Caco-2 (cell line): ENCODE results near the gene SFRP5. TPM values are rescaled to one million over a fixed set of nuclear protein-coding genes. Genes with fewer than 3 reads are reported as not detected.

Experiments used
- BruUV-seq: library from RNA; stranded (reverse); fragments of 400-500 nt; replicated peaks from 2 replicates; lab custom pipeline; 2021; lab: Mats Ljungman, UMichigan
- CTCF ChIA-PET: fragments of 300-600 bp; sonication (Branson Sonifier 250); formaldehyde crosslinking; loops from one replicate; lab custom pipeline; 2022; ENCODE audit warnings: antibody characterized with exemption; lab: Charles Lee
- POLR2A ChIA-PET: fragments of 300-600 bp; sonication (Branson Sonifier 250); formaldehyde crosslinking; loops from one replicate; lab custom pipeline; 2022; ENCODE audit warnings: antibody characterized with exemption; lab: Charles Lee
- DNase-seq, 2 experiments: peaks; one replicate each; pipeline versions ENCODE4 v3.0.0 to v3.0.0-alpha.2; 2020 to 2022
- H3K27me3 ChIP-seq: replicated peaks from 2 replicates; pipeline ENCODE4 v1.6.0; 2011; ENCODE audit warnings: low read length; ENCODE audit not compliant: control insufficient read depth, insufficient read depth
- H3K36me3 ChIP-seq: 2 replicates; pipeline ENCODE4 v1.5.1; 2011; ENCODE audit warnings: low read length; ENCODE audit not compliant: control insufficient read depth, insufficient read depth
- H3K4me1 ChIP-seq: fragments of 250-450 bp; sonication (Bioruptor Pico); 2 replicates; pipeline ENCODE4 v1.5.1; 2020; ENCODE audit warnings: mild to moderate bottlenecking
- H3K4me3 ChIP-seq: 2 replicates; pipeline ENCODE4 v1.5.1; 2011; ENCODE audit warnings: low read depth, mild to moderate bottlenecking, control low read depth, low read length
- H3K9me3 ChIP-seq: fragments of 250-450 bp; sonication (Bioruptor Pico); 2 replicates; pipeline ENCODE4 v1.5.1; 2020; ENCODE audit warnings: mild to moderate bottlenecking, moderate library complexity
- H3K27ac Mint-ChIP-seq: one replicate; pipeline ENCODE4 v1.8.0; 2022; ENCODE audit warnings: mixed read lengths; ENCODE audit not compliant: unreplicated experiment
- H3K27me3 Mint-ChIP-seq: one replicate; pipeline ENCODE4 v1.8.0; 2022; ENCODE audit warnings: mixed read lengths; ENCODE audit not compliant: insufficient read depth, unreplicated experiment
- H3K36me3 Mint-ChIP-seq: one replicate; pipeline ENCODE4 v1.8.0; 2022; ENCODE audit warnings: mild to moderate bottlenecking, mixed read lengths; ENCODE audit not compliant: insufficient read depth, unreplicated experiment
- H3K4me1 Mint-ChIP-seq: one replicate; pipeline ENCODE4 v1.8.0; 2022; ENCODE audit warnings: low read depth, mixed read lengths; ENCODE audit not compliant: unreplicated experiment
- H3K4me3 Mint-ChIP-seq: one replicate; pipeline ENCODE4 v1.8.0; 2022; ENCODE audit warnings: mild to moderate bottlenecking, moderate library complexity, mixed read lengths; ENCODE audit not compliant: unreplicated experiment
- H3K9me3 Mint-ChIP-seq: one replicate; pipeline ENCODE4 v1.8.0; 2022; ENCODE audit warnings: mixed read lengths; ENCODE audit not compliant: unreplicated experiment
- intact Hi-C: fragments of 100-400 bp; cut with micrococcal nuclease; formaldehyde crosslinking; loops from one replicate; pipeline ENCODE4 v1.10.0; 2022; ENCODE audit not compliant: unreplicated experiment
- total RNA-seq: library from RNA; stranded (reverse); gene quantifications from 2 replicates; pipeline ENCODE4 v1.2.3, GENCODE V29; 2022
- TF ChIP-seq, protein P1 (sequence below), 2 experiments: fragments of 200-600 bp in 1 of 2; IDR thresholded peaks; 1 replicate in 1 of 2; 2 replicates in 1 of 2; pipeline versions ENCODE4 v1.5.1 to v1.8.0; 2011 to 2022; ENCODE audit warnings: antibody characterized with exemption in 1 of 2, control low read depth in 1 of 2, inconsistent platforms in 1 of 2, low read depth in 1 of 2, low read length in 1 of 2, mild to moderate bottlenecking in 1 of 2, moderate library complexity in 1 of 2; ENCODE audit not compliant: insufficient read depth in 1 of 2, severe bottlenecking in 1 of 2, unreplicated experiment in 1 of 2

SFRP5 gene
- total RNA-seq, 1 experiment from 2014 or later: 1.1 TPM

DNA sequence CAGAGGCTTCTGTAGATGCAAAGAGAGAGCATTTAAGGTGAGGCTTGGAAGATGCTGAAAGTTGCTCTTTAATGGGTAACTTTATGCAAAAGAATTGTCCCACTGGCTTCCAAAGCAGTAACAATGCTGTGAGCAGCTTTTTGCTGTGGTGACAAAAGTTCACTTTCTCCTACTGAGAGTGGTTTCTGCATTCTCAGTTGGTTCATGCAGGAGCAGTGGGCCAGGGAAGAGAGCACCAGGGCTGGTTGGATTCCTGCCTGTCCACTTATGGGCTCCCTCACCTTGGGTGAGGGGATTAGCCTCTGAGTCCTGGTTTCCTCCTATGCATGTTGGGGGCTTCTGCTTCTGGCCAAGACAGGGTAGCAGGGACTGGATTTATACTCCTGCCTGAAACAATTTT, 46.8 kb upstream of the SFRP5 start:
- no peak overlapping the region for H3K27ac Mint-ChIP-seq
- BruUV-seq: no TSS peak
- TF ChIP-seq, protein P1, sequence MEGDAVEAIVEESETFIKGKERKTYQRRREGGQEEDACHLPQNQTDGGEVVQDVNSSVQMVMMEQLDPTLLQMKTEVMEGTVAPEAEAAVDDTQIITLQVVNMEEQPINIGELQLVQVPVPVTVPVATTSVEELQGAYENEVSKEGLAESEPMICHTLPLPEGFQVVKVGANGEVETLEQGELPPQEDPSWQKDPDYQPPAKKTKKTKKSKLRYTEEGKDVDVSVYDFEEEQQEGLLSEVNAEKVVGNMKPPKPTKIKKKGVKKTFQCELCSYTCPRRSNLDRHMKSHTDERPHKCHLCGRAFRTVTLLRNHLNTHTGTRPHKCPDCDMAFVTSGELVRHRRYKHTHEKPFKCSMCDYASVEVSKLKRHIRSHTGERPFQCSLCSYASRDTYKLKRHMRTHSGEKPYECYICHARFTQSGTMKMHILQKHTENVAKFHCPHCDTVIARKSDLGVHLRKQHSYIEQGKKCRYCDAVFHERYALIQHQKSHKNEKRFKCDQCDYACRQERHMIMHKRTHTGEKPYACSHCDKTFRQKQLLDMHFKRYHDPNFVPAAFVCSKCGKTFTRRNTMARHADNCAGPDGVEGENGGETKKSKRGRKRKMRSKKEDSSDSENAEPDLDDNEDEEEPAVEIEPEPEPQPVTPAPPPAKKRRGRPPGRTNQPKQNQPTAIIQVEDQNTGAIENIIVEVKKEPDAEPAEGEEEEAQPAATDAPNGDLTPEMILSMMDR (IDR thresholded peaks at IDR 0.05; ENCODE audit: insufficient read depth in 1 of 2, low read depth in 1 of 2, low read length in 1 of 2, severe bottlenecking in 1 of 2, unreplicated experiment in 1 of 2): no peak
- no peak overlapping the region for H3K4me3 Mint-ChIP-seq
- ChIA-PET POLR2A (no interaction called here), CTCF (no interaction called here)
- H3K9me3 Mint-ChIP-seq: no peaks in the 10 kb centered on the region
- H3K9me3 ChIP-seq: no peaks in the 10 kb centered on the region
- no peaks in the 10 kb centered on the region for H3K36me3 Mint-ChIP-seq
- DNase-seq: no peak
- H3K36me3 ChIP-seq: no peaks in the 10 kb centered on the region
- intact Hi-C loops: no loop called here
- H3K4me1 ChIP-seq: no peaks in the 10 kb centered on the region
- no peaks in the 10 kb centered on the region for H3K27me3 Mint-ChIP-seq
- no peaks in the 10 kb centered on the region for H3K27me3 ChIP-seq
- no peak overlapping the region for H3K4me3 ChIP-seq
- H3K4me1 Mint-ChIP-seq: no peaks in the 10 kb centered on the region

DNA sequence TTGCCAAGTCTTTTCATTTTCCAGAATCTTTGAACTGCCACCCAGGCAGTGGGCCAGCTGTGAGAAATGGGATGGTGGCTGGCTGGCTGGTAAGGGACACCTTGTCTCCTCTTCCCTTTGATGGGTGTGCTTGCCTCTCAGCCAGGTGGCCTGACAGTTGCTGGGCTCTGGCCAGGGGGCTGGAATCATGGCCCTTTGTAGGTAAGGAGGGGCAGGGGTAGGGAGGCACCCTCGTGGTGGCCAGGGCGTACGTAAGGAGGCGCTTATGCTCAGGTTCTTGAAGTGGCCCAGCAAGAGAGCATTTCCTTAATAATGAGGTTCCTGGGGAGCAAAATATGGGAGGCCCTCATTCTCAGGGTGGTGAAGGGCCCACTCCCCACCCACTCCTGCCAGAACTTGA, 44.8 kb upstream of the SFRP5 start:
- H3K27me3 Mint-ChIP-seq: no peaks in the 10 kb centered on the region
- TF ChIP-seq, protein P1 (IDR thresholded peaks at IDR 0.05; ENCODE audit: insufficient read depth in 1 of 2, low read depth in 1 of 2, low read length in 1 of 2, severe bottlenecking in 1 of 2, unreplicated experiment in 1 of 2): no peak
- no peak for DNase-seq
- Histone ChIP-seq H3K36me3 (no peaks in the 10 kb centered on the region), H3K4me1 (peaks cover 4% of the 10 kb centered on the region; the same call in 1 of the 2 replicates), H3K27me3 (no peaks in the 10 kb centered on the region), H3K4me3 (no peak overlapping the region), H3K9me3 (no peaks in the 10 kb centered on the region)
- H3K4me1 Mint-ChIP-seq: no peaks in the 10 kb centered on the region
- H3K4me3 Mint-ChIP-seq: no peak overlapping the region
- intact Hi-C loops: no loop called here
- no peaks in the 10 kb centered on the region for H3K36me3 Mint-ChIP-seq
- H3K27ac Mint-ChIP-seq: no peak overlapping the region
- H3K9me3 Mint-ChIP-seq: no peaks in the 10 kb centered on the region
- POLR2A ChIA-PET: no interaction called here
- no TSS peak for BruUV-seq
- CTCF ChIA-PET: no interaction called here

DNA sequence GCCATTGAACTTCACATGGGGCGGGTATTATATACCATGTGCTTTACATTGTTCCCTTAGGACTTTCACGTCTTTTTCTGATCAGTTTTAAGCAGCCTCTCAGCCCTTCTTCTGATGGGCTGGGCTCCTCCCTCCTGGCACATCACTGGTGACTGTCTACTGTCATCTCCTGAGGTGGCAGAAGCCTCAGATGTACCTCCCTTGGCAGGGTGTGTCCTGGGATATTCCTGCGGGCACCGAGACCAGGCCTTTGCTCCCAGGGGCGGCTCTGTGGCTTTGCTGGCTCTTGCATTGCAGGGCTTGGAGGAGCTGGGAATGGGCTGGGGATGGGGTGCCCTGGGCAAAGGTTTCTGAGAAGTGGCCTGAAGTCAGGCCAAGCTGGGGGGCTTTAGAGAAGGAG, 43.2 kb upstream of the SFRP5 start:
- no peak overlapping the region for H3K4me3 ChIP-seq
- CTCF ChIA-PET: no interaction called here
- no TSS peak for BruUV-seq
- Mint-ChIP-seq H3K27ac (no peak overlapping the region), H3K9me3 (no peaks in the 10 kb centered on the region), H3K27me3 (no peaks in the 10 kb centered on the region), H3K4me3 (no peak overlapping the region), H3K4me1 (no peaks in the 10 kb centered on the region), H3K36me3 (no peaks in the 10 kb centered on the region)
- no peaks in the 10 kb centered on the region for H3K27me3 ChIP-seq
- intact Hi-C loops: no loop called here
- no peaks in the 10 kb centered on the region for H3K9me3 ChIP-seq
- H3K36me3 ChIP-seq: no peaks in the 10 kb centered on the region
- peaks cover 14% of the 10 kb centered on the region for H3K4me1 ChIP-seq
- TF ChIP-seq, protein P1 (IDR thresholded peaks at IDR 0.05; ENCODE audit: insufficient read depth in 1 of 2, low read depth in 1 of 2, low read length in 1 of 2, severe bottlenecking in 1 of 2, unreplicated experiment in 1 of 2): no peak
- no peak for DNase-seq
- POLR2A ChIA-PET: no interaction called here
